Measurements from ENCODE around the gene PACSIN1. TPM values are rescaled to one million over a fixed set of nuclear protein-coding genes. Genes with fewer than 3 reads are reported as not detected.

Gene PACSIN1
- total RNA-seq, 6 experiments from 2014 or later, result 0.05 to 0.37 (median 0.22) TPM; not detected in 1

DNA sequence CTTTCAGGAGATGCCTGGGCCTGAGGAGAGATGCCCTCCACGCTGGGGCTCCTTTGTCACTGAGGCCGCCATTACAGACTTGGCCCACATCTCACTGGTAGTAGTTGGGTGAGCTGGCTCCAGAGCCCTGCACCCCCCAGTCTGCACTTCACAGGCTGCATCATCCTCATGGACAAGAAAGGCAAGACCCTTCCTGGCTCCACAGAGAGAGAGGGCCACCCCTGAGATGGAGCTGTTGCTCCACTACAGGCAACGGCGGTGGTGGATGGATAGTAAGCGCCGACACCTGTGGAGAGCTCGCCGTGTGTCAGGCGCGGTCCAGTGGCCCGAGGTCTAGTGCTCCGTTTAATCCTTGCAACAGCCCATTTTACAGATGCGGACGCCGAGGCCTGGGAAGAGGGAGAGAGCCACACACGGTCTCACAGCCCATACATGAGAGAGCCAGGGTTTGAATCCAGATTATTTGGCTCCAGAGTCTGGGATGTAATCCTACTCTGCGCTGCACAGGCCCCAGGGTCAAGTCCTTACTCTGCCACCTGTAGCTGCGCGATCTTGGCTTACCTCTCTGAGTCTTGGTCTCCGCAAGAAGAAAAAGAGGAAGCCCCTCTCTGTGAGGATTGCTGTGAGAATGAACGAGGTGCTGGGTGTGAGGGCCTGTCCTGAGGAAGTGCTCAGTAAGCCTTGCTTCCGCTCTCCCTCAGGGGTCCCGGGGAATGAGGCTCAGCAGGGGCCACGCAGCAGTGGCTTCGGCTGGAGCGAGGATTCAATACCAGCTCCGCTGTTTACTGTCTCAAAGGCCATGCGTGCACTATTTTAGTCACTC, 55.8 kb downstream of the PACSIN1 start:
- Histone ChIP-seq H3K36me3 (no peaks in the 10 kb centered on the region), H3K27ac (no peak overlapping the region), H3K4me1 (no peaks in the 10 kb centered on the region), H3K9me3 (no peaks in the 10 kb centered on the region), H3K4me3 (no peak overlapping the region), H3K27me3 (no peaks in the 10 kb centered on the region)
- intact Hi-C loops (cut with DNase I), result loop anchor here in 1 of 2 donors (10.0 kb wide), 1 partner anchor 57 kb away; the partner anchor contains the start of gene PACSIN1
- no peak for ATAC-seq
- no peak for TF ChIP-seq POLR2A (IDR thresholded peaks at IDR 0.05)
- TF ChIP-seq, protein P1, sequence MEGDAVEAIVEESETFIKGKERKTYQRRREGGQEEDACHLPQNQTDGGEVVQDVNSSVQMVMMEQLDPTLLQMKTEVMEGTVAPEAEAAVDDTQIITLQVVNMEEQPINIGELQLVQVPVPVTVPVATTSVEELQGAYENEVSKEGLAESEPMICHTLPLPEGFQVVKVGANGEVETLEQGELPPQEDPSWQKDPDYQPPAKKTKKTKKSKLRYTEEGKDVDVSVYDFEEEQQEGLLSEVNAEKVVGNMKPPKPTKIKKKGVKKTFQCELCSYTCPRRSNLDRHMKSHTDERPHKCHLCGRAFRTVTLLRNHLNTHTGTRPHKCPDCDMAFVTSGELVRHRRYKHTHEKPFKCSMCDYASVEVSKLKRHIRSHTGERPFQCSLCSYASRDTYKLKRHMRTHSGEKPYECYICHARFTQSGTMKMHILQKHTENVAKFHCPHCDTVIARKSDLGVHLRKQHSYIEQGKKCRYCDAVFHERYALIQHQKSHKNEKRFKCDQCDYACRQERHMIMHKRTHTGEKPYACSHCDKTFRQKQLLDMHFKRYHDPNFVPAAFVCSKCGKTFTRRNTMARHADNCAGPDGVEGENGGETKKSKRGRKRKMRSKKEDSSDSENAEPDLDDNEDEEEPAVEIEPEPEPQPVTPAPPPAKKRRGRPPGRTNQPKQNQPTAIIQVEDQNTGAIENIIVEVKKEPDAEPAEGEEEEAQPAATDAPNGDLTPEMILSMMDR (IDR thresholded peaks at IDR 0.05), result no peak
- DNase-seq, result peak in 1 of 3 donors; percentile 27
- 78% methylated on average over 6 of the region's 28 CpGs for WGBS (ENCODE audit: insufficient coverage, low coverage, low lambda C conversion rate, missing lambda C conversion rate)

DNA sequence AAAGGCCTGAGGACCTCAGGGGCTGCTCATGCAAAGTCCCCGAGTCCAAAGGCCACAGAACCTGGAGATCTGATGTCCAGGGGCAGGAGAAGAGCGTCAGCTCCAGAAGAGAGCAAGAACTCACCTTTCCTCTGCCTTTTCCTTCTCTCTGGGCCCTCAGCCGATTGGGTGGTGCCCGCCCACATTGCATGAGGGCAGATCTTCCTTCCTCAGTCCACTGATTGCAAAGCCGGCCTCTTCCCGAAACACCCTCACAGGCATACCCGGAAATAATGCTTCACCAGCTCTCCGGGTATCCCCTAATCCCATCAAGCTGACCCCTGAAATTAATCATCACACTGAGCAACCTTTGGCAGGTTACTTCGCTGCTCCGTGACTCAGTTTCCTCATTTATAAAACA, 56.9 kb downstream of the PACSIN1 start:
- no peaks in the 10 kb centered on the region for H3K27me3 ChIP-seq
- H3K4me1 ChIP-seq, result no peaks in the 10 kb centered on the region
- H3K27ac ChIP-seq, result no peak overlapping the region
- no peaks in the 10 kb centered on the region for H3K9me3 ChIP-seq
- TF ChIP-seq, protein P1 (IDR thresholded peaks at IDR 0.05), result no peak
- TF ChIP-seq POLR2A (IDR thresholded peaks at IDR 0.05), result no peak
- ATAC-seq, result no peak
- 75% methylated on average over 2 of the region's 10 CpGs for WGBS (ENCODE audit: insufficient coverage, low coverage, low lambda C conversion rate, missing lambda C conversion rate)
- DNase-seq, result peak in 1 of 3 donors; percentile 32
- H3K36me3 ChIP-seq, result no peaks in the 10 kb centered on the region
- intact Hi-C loops (cut with DNase I), result loop anchor here in 1 of 2 donors (10.0 kb wide), 1 partner anchor 58 kb away; the partner anchor contains the start of gene PACSIN1
- H3K4me3 ChIP-seq, result no peak overlapping the region

DNA sequence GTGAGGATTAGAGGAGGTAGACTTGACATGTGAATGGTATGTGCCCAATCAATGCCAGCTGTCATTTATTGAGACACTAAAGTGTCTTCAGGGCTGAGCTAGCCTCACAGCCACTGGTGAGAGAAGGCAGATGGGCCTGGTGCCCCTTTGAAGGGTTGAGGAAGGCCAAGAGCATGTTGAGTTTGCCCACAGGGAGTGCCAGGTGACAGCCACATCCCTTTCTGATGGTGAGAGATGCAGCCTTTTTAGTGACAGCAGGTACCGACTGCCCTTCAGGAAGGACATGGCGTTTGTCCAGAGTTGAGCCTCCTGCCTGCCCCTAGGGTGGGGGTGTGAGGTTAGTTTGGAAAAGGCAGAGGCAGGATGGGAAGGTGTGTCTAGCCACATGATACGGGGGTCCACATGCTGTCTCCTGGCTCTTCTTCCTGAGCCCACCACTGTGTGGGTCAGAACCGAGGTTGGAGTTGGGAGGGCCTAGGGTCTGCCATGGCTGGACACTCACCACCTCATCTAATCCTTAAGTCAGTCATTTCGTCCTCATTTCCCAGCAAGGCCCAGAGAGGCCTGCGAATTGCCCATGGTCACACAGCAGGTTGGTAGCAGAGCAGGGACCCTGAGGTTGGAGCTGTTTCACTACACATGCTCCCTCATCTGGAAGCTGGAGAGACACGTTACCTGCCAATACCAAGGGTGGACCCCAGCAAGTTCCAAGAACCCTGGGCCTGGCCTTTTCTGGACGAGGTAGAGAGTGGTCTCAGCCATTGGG, 57.7 kb downstream of the PACSIN1 start:
- no peak for ATAC-seq
- Histone ChIP-seq H3K27me3 (no peaks in the 10 kb centered on the region), H3K4me3 (no peak overlapping the region), H3K4me1 (no peaks in the 10 kb centered on the region), H3K9me3 (no peaks in the 10 kb centered on the region), H3K36me3 (no peaks in the 10 kb centered on the region), H3K27ac (no peak overlapping the region)
- TF ChIP-seq, protein P1 (IDR thresholded peaks at IDR 0.05), result no peak
- no peak for TF ChIP-seq POLR2A (IDR thresholded peaks at IDR 0.05)
- intact Hi-C loops (cut with DNase I), result loop anchor here in 1 of 2 donors (10.0 kb wide), 1 partner anchor 59 kb away; the partner anchor contains the start of gene PACSIN1
- DNase-seq, result peak in 2 of 3 donors; percentile 1 to 27
- WGBS (ENCODE audit: insufficient coverage, low coverage, low lambda C conversion rate, missing lambda C conversion rate), result 81% methylated on average over 4 of the region's 8 CpGs

DNA sequence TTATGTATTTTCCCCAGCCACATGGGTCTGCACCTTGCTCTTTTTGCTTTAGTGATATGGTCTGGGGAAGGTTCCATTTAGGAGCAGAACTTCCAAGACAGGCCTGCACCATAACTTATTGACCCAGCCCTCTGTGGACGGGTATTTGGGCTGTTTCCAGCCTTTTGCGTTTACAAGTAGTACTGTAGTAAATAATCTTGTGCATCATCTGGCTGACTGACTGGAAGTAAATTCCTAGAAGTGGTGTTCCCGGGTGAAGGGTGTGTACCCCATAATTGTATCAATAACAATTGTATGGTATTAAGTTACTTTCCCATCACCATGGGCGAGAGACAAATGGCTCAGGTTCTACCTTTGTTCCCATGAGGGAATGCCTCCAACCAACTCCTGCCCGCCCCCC, 58.6 kb downstream of the PACSIN1 start:
- Histone ChIP-seq H3K9me3 (no peaks in the 10 kb centered on the region), H3K27ac (no peak overlapping the region), H3K4me1 (no peaks in the 10 kb centered on the region), H3K36me3 (no peaks in the 10 kb centered on the region), H3K4me3 (no peak overlapping the region), H3K27me3 (no peaks in the 10 kb centered on the region)
- intact Hi-C loops (cut with DNase I), result loop anchor here in 1 of 2 donors (10.0 kb wide), 1 partner anchor 60 kb away; the partner anchor contains the start of gene PACSIN1
- ATAC-seq (no peak), DNase-seq (peak in 1 of 3 donors; percentile 46)
- 73% methylated on average over 4 of the region's 5 CpGs for WGBS (ENCODE audit: insufficient coverage, low coverage, low lambda C conversion rate, missing lambda C conversion rate)
- TF ChIP-seq, protein P1 (IDR thresholded peaks at IDR 0.05), result no peak
- TF ChIP-seq POLR2A (IDR thresholded peaks at IDR 0.05), result no peak
